ENCODE measurements around the gene FKBP6. TPM values are rescaled to one million over a fixed set of nuclear protein-coding genes. Genes with fewer than 3 reads are reported as not detected.
"Not testable (repeated sequence)": the region's sequence is repeated elsewhere in the genome, so short reads cannot be mapped to it uniquely, and the experiment has no call there.

Gene FKBP6
- polyA plus RNA-seq, 1 donor = 0.04 TPM

GRCh38 chr7:73354196-73354595, 26.2 kb downstream of the FKBP6 start:
- Histone ChIP-seq H3K27me3 (ENCODE audit: control insufficient read depth, insufficient read depth, low read length) (no peaks in the 10 kb centered on the region), H3K4me1 (ENCODE audit: control insufficient read depth, insufficient read depth, low read length) (no peaks in the 10 kb centered on the region), H3K27ac (ENCODE audit: low read length) (no peak overlapping the region), H3K4me3 (ENCODE audit: low read length) (no peak overlapping the region), H3K36me3 (ENCODE audit: control insufficient read depth, insufficient read depth, low read length) (no peaks in the 10 kb centered on the region), H3K9me3 (ENCODE audit: control insufficient read depth, low read depth, low read length) (no peaks in the 10 kb centered on the region)
- WGBS (ENCODE audit: insufficient coverage, low lambda C conversion rate) = 83% methylated on average over 1 of the region's 9 CpGs
- no peak for DNase-seq

GRCh38 chr7:73354821-73355220, 26.9 kb downstream of the FKBP6 start:
- H3K9me3 ChIP-seq (ENCODE audit: control insufficient read depth, low read depth, low read length) = no peaks in the 10 kb centered on the region
- no peak for DNase-seq
- no peaks in the 10 kb centered on the region for H3K27me3 ChIP-seq (ENCODE audit: control insufficient read depth, insufficient read depth, low read length)
- no peaks in the 10 kb centered on the region for H3K36me3 ChIP-seq (ENCODE audit: control insufficient read depth, insufficient read depth, low read length)
- H3K4me3 ChIP-seq (ENCODE audit: low read length) = no peak overlapping the region
- no peaks in the 10 kb centered on the region for H3K4me1 ChIP-seq (ENCODE audit: control insufficient read depth, insufficient read depth, low read length)
- no CpG with 5 or more reads among the region's 17 CpGs for WGBS (ENCODE audit: insufficient coverage, low lambda C conversion rate)
- no peak overlapping the region for H3K27ac ChIP-seq (ENCODE audit: low read length)

DNA sequence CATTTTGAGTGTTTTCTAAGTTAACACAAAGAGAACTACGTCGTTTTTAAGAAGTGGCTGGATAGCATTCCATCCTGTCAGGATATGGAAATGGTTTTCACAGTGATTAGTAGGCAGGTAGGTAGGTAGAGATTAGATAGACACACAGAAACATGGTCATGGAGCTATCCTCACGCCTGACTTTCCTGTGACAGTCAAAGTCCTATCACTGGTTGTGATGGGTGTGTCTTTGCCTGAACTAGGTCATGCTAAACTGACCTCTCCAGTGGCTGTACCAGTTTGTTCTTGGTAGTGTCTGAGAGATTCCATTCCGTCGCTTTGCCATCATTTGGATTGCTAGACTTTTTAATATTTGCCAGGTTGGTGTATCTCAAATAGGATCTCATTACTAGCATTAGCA, 28.2 kb downstream of the FKBP6 start:
- Histone ChIP-seq H3K27me3 (ENCODE audit: control insufficient read depth, insufficient read depth, low read length) (no peaks in the 10 kb centered on the region), H3K27ac (ENCODE audit: low read length) (no peak overlapping the region), H3K36me3 (ENCODE audit: control insufficient read depth, insufficient read depth, low read length) (no peaks in the 10 kb centered on the region), H3K4me1 (ENCODE audit: control insufficient read depth, insufficient read depth, low read length) (no peaks in the 10 kb centered on the region), H3K4me3 (ENCODE audit: low read length) (no peak overlapping the region), H3K9me3 (ENCODE audit: control insufficient read depth, low read depth, low read length) (no peaks in the 10 kb centered on the region)
- WGBS (ENCODE audit: insufficient coverage, low lambda C conversion rate) = no CpG with 5 or more reads among the region's 5 CpGs
- peak; percentile 50 to 78 for DNase-seq

DNA sequence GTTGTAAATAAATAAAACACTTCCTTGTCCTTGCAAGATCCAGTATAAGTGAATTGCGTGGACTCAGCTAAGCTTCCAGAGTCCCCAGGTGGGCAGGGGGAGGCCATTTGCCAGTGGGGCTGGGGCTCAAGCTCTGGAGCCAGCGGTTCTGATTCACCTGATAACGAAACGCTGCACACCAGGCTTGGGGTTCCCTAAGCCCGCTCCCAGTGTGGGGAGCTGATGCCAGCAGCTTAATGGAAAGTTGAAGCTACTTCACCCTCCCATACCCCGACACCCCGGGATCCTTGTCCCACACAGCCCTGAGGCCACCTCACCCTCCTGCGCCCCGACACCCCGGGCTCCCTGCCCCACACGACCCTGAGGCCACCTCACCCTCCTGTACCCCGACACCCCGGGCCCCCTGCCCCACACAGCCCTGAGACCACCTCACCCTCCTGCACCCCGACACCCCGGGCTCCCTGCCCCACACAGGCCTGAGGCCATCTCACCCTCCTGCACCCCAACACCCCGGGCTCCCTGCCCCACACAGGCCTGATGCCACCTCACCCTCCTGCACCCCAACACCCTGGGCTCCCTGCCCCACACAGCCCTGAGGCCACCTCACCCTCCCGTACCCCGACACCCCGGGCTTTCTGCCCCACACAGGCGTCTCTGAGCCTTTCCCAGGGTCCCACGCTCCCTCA, 30.8 kb downstream of the FKBP6 start:
- Histone ChIP-seq H3K4me1 (ENCODE audit: control insufficient read depth, insufficient read depth, low read length) (no peaks in the 10 kb centered on the region), H3K4me3 (ENCODE audit: low read length) (no peak overlapping the region), H3K9me3 (ENCODE audit: control insufficient read depth, low read depth, low read length) (no peaks in the 10 kb centered on the region), H3K27me3 (ENCODE audit: control insufficient read depth, insufficient read depth, low read length) (no peaks in the 10 kb centered on the region), H3K36me3 (ENCODE audit: control insufficient read depth, insufficient read depth, low read length) (no peaks in the 10 kb centered on the region), H3K27ac (ENCODE audit: low read length) (no peak overlapping the region)
- no peak for DNase-seq
- 0% methylated on average over 1 of the region's 21 CpGs for WGBS (ENCODE audit: insufficient coverage, low lambda C conversion rate)

- no CpG with 5 or more reads among the region's 11 CpGs for WGBS (ENCODE audit: insufficient coverage, low lambda C conversion rate)
- H3K27ac ChIP-seq (ENCODE audit: low read length) = no peak overlapping the region
- H3K36me3 ChIP-seq (ENCODE audit: control insufficient read depth, insufficient read depth, low read length) = no peaks in the 10 kb centered on the region
- H3K27me3 ChIP-seq (ENCODE audit: control insufficient read depth, insufficient read depth, low read length) = peaks cover 5% of the 10 kb centered on the region
- H3K4me1 ChIP-seq (ENCODE audit: control insufficient read depth, insufficient read depth, low read length) = no peaks in the 10 kb centered on the region
- H3K9me3 ChIP-seq (ENCODE audit: control insufficient read depth, low read depth, low read length) = no peaks in the 10 kb centered on the region
- no peak overlapping the region for H3K4me3 ChIP-seq (ENCODE audit: low read length)
- no peak for DNase-seq
Observed at GRCh38 chr7:73359306-73359705, 31.3 kb downstream of the FKBP6 start.

GRCh38 chr7:73359746-73360375, 31.9 kb downstream of the FKBP6 start:
- Histone ChIP-seq H3K9me3 (ENCODE audit: control insufficient read depth, low read depth, low read length) (no peaks in the 10 kb centered on the region), H3K4me3 (ENCODE audit: low read length) (no peak overlapping the region), H3K27me3 (ENCODE audit: control insufficient read depth, insufficient read depth, low read length) (peaks cover 6% of the 10 kb centered on the region), H3K4me1 (ENCODE audit: control insufficient read depth, insufficient read depth, low read length) (no peaks in the 10 kb centered on the region), H3K27ac (ENCODE audit: low read length) (no peak overlapping the region), H3K36me3 (ENCODE audit: control insufficient read depth, insufficient read depth, low read length) (no peaks in the 10 kb centered on the region)
- DNase-seq = no peak
- WGBS (ENCODE audit: insufficient coverage, low lambda C conversion rate) = no CpG with 5 or more reads among the region's 13 CpGs

DNA sequence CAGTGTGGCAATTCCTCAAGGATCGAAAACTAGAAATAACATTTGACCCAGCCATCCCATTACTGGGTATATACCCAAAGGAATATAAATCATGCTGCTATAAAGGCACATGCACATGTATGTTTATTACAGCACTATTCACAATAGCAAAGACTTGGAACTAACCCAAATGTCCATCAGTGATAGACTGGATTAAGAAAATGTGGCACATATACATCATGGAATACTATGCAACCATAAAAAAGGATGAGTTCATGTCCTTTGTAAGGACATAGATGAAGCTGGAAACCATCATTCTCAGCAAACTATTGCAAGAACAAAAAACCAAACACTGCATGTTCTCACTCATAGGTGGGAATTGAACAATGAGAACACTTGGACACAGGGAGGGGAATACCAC, 32.6 kb downstream of the FKBP6 start:
- no CpG with 5 or more reads among the region's 1 CpG for WGBS (ENCODE audit: insufficient coverage, low lambda C conversion rate)
- H3K4me3 ChIP-seq (ENCODE audit: low read length) = not testable (repeated sequence)

DNA sequence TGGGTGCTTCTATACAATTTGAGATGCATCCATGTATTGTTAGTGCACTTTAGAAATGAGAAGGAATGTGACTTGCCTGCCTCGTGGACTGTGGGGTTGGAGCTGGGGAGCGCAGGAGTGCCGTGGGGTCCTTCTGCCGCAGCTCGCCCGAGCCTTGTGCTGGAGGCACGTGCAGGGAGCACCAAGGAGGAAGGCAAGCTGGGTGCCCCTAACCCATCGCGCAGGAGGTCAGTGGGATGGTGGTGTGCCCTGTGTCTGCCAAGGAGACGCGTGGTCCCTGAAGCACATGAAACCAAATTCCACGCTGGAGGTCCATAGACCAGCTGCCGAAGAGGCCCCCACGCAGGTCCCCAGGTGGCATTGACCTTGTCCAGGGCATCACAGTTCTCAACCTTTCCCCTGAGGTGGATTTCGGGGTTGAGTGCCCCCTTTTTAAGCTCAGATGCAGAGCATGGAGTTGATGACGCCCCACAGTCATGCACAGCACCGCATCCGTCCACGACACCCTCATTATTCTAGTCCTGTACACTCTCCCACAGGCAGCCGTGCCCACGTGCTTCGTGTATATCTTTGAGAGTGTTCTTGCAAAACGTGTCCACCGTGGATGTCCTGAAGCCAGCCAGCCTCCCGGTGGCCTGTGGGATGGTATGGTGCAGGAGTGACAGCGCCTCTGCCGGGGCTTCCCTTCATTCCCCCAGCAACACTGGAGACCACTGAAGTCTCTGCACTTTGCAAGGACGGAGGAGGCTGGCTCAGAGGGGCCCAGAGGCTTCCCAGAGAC, 35.5 kb downstream of the FKBP6 start:
- no peak overlapping the region for H3K27ac ChIP-seq (ENCODE audit: low read length)
- H3K4me1 ChIP-seq (ENCODE audit: control insufficient read depth, insufficient read depth, low read length) = no peaks in the 10 kb centered on the region
- no peak overlapping the region for H3K4me3 ChIP-seq (ENCODE audit: low read length)
- DNase-seq = no peak
- H3K9me3 ChIP-seq (ENCODE audit: control insufficient read depth, low read depth, low read length) = no peaks in the 10 kb centered on the region
- no CpG with 5 or more reads among the region's 28 CpGs for WGBS (ENCODE audit: insufficient coverage, low lambda C conversion rate)
- H3K36me3 ChIP-seq (ENCODE audit: control insufficient read depth, insufficient read depth, low read length) = no peaks in the 10 kb centered on the region
- peaks cover 6% of the 10 kb centered on the region for H3K27me3 ChIP-seq (ENCODE audit: control insufficient read depth, insufficient read depth, low read length)

More for the DNA sequence above, 32.6 kb downstream of the FKBP6 start:
- not testable (repeated sequence) for H3K27me3 ChIP-seq (ENCODE audit: control insufficient read depth, insufficient read depth, low read length); DNase-seq; H3K27ac ChIP-seq (ENCODE audit: low read length); H3K4me1 ChIP-seq (ENCODE audit: control insufficient read depth, insufficient read depth, low read length); H3K9me3 ChIP-seq (ENCODE audit: control insufficient read depth, low read depth, low read length); H3K36me3 ChIP-seq (ENCODE audit: control insufficient read depth, insufficient read depth, low read length)

GRCh38 chr7:73364006-73364728, 36.2 kb downstream of the FKBP6 start:
- no CpG with 5 or more reads among the region's 25 CpGs for WGBS (ENCODE audit: insufficient coverage, low lambda C conversion rate)
- peak in 1 of 2 donors; percentile 27 for DNase-seq

DNA sequence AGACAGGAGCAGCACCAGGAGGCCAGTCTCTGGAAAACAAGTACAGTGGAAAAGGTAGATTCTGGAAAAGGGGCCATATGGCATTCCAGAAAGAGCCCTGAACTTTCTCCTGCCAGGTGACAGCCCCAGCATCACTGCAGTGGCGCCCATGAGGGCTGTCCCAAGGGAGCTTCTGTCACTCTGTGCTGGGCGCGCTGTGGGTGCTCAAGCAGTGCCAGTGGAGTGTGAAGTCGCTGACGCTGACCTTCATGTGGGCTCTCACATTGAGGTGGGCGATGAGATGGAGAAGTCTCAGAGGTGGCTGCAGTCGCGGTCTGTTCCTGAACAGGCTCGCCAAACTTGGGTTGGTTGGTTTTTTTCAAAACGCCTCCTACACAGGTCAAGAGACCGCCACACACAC, 38.2 kb downstream of the FKBP6 start:
- H3K27ac ChIP-seq (ENCODE audit: low read length) = no peak overlapping the region
- no peak for DNase-seq
- H3K27me3 ChIP-seq (ENCODE audit: control insufficient read depth, insufficient read depth, low read length) = peaks cover 6% of the 10 kb centered on the region
- H3K4me1 ChIP-seq (ENCODE audit: control insufficient read depth, insufficient read depth, low read length) = no peaks in the 10 kb centered on the region
- no peak overlapping the region for H3K4me3 ChIP-seq (ENCODE audit: low read length)
- no peaks in the 10 kb centered on the region for H3K9me3 ChIP-seq (ENCODE audit: control insufficient read depth, low read depth, low read length)
- WGBS (ENCODE audit: insufficient coverage, low lambda C conversion rate) = no CpG with 5 or more reads among the region's 11 CpGs
- H3K36me3 ChIP-seq (ENCODE audit: control insufficient read depth, insufficient read depth, low read length) = no peaks in the 10 kb centered on the region

More at GRCh38 chr7:73364006-73364728, 36.2 kb downstream of the FKBP6 start:
- no peaks in the 10 kb centered on the region for H3K9me3 ChIP-seq (ENCODE audit: control insufficient read depth, low read depth, low read length)
- H3K4me3 ChIP-seq (ENCODE audit: low read length) = no peak overlapping the region
- H3K4me1 ChIP-seq (ENCODE audit: control insufficient read depth, insufficient read depth, low read length) = no peaks in the 10 kb centered on the region
- no peak overlapping the region for H3K27ac ChIP-seq (ENCODE audit: low read length)
- H3K36me3 ChIP-seq (ENCODE audit: control insufficient read depth, insufficient read depth, low read length) = no peaks in the 10 kb centered on the region
- peaks cover 6% of the 10 kb centered on the region for H3K27me3 ChIP-seq (ENCODE audit: control insufficient read depth, insufficient read depth, low read length)
